Adipose tissue (tissue), 3 donors: Measurements from ENCODE around the gene PCYT1A. TPM values are rescaled to one million over a fixed set of nuclear protein-coding genes. Genes with fewer than 3 reads are reported as not detected.

ENCODE experiments used
- H3K27ac ChIP-seq: one replicate; pipeline ENCODE4 v1.5.1; 2013; ENCODE audit warnings: low read depth, low read length
- WGBS, 3 donors: extraction: QIAGEN DNeasy Blood & Tissue Kit; methylation state at CpG; one replicate each; pipeline ENCODE4 v1.1.7; 2013; 5-methylcytosine and 5-hydroxymethylcytosine counted together
- polyA plus RNA-seq, 3 donors: library from polyadenylated mRNA; stranded (reverse); fragments of 200-250 nt; gene quantifications; one replicate each; pipeline ENCODE4 v1.2.3, GENCODE V29; 2013
- donor health status: healthy with polysubstance abuse.
- donor health status: Bipolar disorder and iron deficiency.
- donor health status: healthy.

The PCYT1A gene
- polyA plus RNA-seq, 3 donors, result 12.9 to 39.8 (median 32.3) TPM

GRCh38 chr3:196298521-196298920, 11.0 kb upstream of the PCYT1A start:
- WGBS, 3 donors, result 79 to 95% (median 94%) methylated on average over 2 of the region's 2 CpGs
- H3K27ac ChIP-seq, result no peak overlapping the region

- no peak overlapping the region for H3K27ac ChIP-seq
- 72 to 88% (median 86%) methylated on average over 5 of the region's 5 CpGs for WGBS, 3 donors
These were observed 4.9 kb upstream of the PCYT1A start for GRCh38 chr3:196292286-196292923.

GRCh38 chr3:196288141-196288460, 575 bp upstream of the PCYT1A start:
- peak overlapping the region; percentile 29 for H3K27ac ChIP-seq
- WGBS, 3 donors, result 1 to 2% (median 2%) methylated on average over 17 of the region's 17 CpGs

GRCh38 chr3:196287090-196287439, 461 bp downstream of the PCYT1A start:
- 0 to 1% (median 1%) methylated on average over 22 of the region's 22 CpGs for WGBS, 3 donors
- H3K27ac ChIP-seq, result peak overlapping the region; percentile 60

GRCh38 chr3:196284396-196284795, 3.1 kb downstream of the PCYT1A start:
- WGBS, 3 donors, result 45 to 73% (median 46%) methylated on average over 3 of the region's 3 CpGs
- H3K27ac ChIP-seq, result no peak overlapping the region

- 76 to 79% (median 77%) methylated on average over 4 of the region's 4 CpGs for WGBS, 3 donors
- no peak overlapping the region for H3K27ac ChIP-seq
These were observed 5.6 kb downstream of the PCYT1A start for GRCh38 chr3:196281962-196282361.

- H3K27ac ChIP-seq, result no peak overlapping the region
- 76 to 81% (median 76%) methylated on average over 7 of the region's 7 CpGs for WGBS, 3 donors
These were observed 6.7 kb downstream of the PCYT1A start for GRCh38 chr3:196280689-196281440.

- 92 to 98% (median 97%) methylated on average over 5 of the region's 5 CpGs for WGBS, 3 donors
- H3K27ac ChIP-seq, result no peak overlapping the region
These were observed 12.4 kb downstream of the PCYT1A start for GRCh38 chr3:196275126-196275525.

- no peak overlapping the region for H3K27ac ChIP-seq
- WGBS, 3 donors, result 87 to 95% (median 92%) methylated on average over 5 of the region's 5 CpGs
These were observed 12.9 kb downstream of the PCYT1A start for GRCh38 chr3:196274585-196274984.

GRCh38 chr3:196273655-196274054, 13.9 kb downstream of the PCYT1A start:
- no peak overlapping the region for H3K27ac ChIP-seq
- 97% methylated on average over 12 of the region's 12 CpGs for WGBS, 3 donors

GRCh38 chr3:196272826-196273225, 14.7 kb downstream of the PCYT1A start:
- H3K27ac ChIP-seq, result no peak overlapping the region
- 97 to 98% (median 97%) methylated on average over 14 of the region's 14 CpGs for WGBS, 3 donors

GRCh38 chr3:196270499-196270898, 17.0 kb downstream of the PCYT1A start:
- WGBS, 3 donors, result 92 to 97% (median 95%) methylated on average over 5 of the region's 5 CpGs
- H3K27ac ChIP-seq, result no peak overlapping the region

GRCh38 chr3:196268284-196269163, 19.0 kb downstream of the PCYT1A start:
- WGBS, 3 donors, result 66 to 79% (median 77%) methylated on average over 9 of the region's 9 CpGs
- H3K27ac ChIP-seq, result no peak overlapping the region

- 97% methylated on average over 7 of the region's 7 CpGs for WGBS, 3 donors
These were observed 23.7 kb downstream of the PCYT1A start for GRCh38 chr3:196263819-196264218.

GRCh38 chr3:196260784-196261183, 26.7 kb downstream of the PCYT1A start:
- 98 to 99% (median 98%) methylated on average over 4 of the region's 4 CpGs for WGBS, 3 donors
- H3K27ac ChIP-seq, result no peak overlapping the region

More at GRCh38 chr3:196263819-196264218, 23.7 kb downstream of the PCYT1A start:
- no peak overlapping the region for H3K27ac ChIP-seq

- 73 to 83% (median 78%) methylated on average over 1 of the region's 1 CpG for WGBS, 3 donors
- no peak overlapping the region for H3K27ac ChIP-seq
These were observed 31.8 kb downstream of the PCYT1A start for GRCh38 chr3:196255776-196256175.

- no peak overlapping the region for H3K27ac ChIP-seq
- WGBS, 3 donors, result 69 to 79% (median 77%) methylated on average over 5 of the region's 5 CpGs
These were observed 32.9 kb downstream of the PCYT1A start for GRCh38 chr3:196254376-196255283.

GRCh38 chr3:196251918-196252317, 35.6 kb downstream of the PCYT1A start:
- no peak overlapping the region for H3K27ac ChIP-seq
- WGBS, 3 donors, result 97 to 99% (median 99%) methylated on average over 16 of the region's 16 CpGs
